GM18526 (cell line): ENCODE data around the gene PIGL.

Source experiments
- POLR2A ChIP-seq: IDR thresholded peaks from 3 replicates; pipeline ENCODE4 v1.6.1; 2011; ENCODE audit not compliant: insufficient read length; ENCODE audit errors: extremely low read depth

The PIGL gene

GRCh38 chr17:16215965-16216316 is 1.1 kb upstream of the PIGL start:
- no peak for TF ChIP-seq POLR2A

GRCh38 chr17:16222406-16222805 is 5.4 kb downstream of the PIGL start:
- TF ChIP-seq POLR2A: no peak

GRCh38 chr17:16232391-16232790 is 15.4 kb downstream of the PIGL start:
- TF ChIP-seq POLR2A: no peak

- no peak for TF ChIP-seq POLR2A
Observed at GRCh38 chr17:16239931-16240330, 22.9 kb downstream of the PIGL start.

GRCh38 chr17:16241906-16242399 is 24.9 kb downstream of the PIGL start:
- TF ChIP-seq POLR2A: no peak

GRCh38 chr17:16243385-16243784 is 26.4 kb downstream of the PIGL start:
- TF ChIP-seq POLR2A: no peak

GRCh38 chr17:16243801-16244567 is 27.0 kb downstream of the PIGL start:
- TF ChIP-seq POLR2A: no peak

- TF ChIP-seq POLR2A: no peak
Observed at GRCh38 chr17:16247586-16247984, 30.6 kb downstream of the PIGL start.

- no peak for TF ChIP-seq POLR2A
Observed at GRCh38 chr17:16250635-16251034, 33.6 kb downstream of the PIGL start.

GRCh38 chr17:16251043-16251442 is 34.0 kb downstream of the PIGL start:
- no peak for TF ChIP-seq POLR2A

GRCh38 chr17:16251556-16251955 is 34.5 kb downstream of the PIGL start:
- no peak for TF ChIP-seq POLR2A

- no peak for TF ChIP-seq POLR2A
Observed at GRCh38 chr17:16254773-16255400, 37.9 kb downstream of the PIGL start.

- no peak for TF ChIP-seq POLR2A
Observed at GRCh38 chr17:16255481-16255921, 38.5 kb downstream of the PIGL start.

GRCh38 chr17:16258901-16259300 is 41.9 kb downstream of the PIGL start:
- TF ChIP-seq POLR2A: no peak

GRCh38 chr17:16259926-16260325 is 42.9 kb downstream of the PIGL start:
- TF ChIP-seq POLR2A: no peak

GRCh38 chr17:16261049-16261448 is 44.0 kb downstream of the PIGL start:
- no peak for TF ChIP-seq POLR2A

- no peak for TF ChIP-seq POLR2A
Observed at GRCh38 chr17:16262201-16262600, 45.2 kb downstream of the PIGL start.

- no peak for TF ChIP-seq POLR2A
Observed at GRCh38 chr17:16267174-16267573, 50.2 kb downstream of the PIGL start.
